Measurements from ENCODE around the gene MTCL1.

The MTCL1 gene

GRCh38 chr18:8816816-8817215 lies 111.5 kb downstream of the MTCL1 start:
- no peak for DNase-seq

DNA sequence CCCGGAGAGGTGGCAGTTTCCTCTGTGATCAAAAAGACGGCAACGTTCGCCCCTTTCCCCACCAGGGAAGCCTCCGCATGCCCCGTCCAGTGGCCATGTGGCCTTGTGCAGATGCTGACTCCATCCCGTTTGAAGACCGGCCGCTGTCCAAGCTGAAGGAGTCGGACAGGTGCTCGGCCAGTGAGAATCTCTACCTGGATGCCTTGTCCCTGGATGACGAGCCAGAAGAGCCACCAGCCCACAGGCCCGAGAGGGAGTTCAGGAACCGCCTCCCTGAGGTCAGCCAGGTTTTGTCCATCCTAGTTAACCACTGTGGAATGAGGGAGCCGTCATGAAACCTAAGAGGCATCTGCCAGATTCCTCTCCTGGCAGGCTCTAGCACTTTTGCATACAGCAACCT lies 113.6 kb downstream of the MTCL1 start:
- DNase-seq: no peak

DNA sequence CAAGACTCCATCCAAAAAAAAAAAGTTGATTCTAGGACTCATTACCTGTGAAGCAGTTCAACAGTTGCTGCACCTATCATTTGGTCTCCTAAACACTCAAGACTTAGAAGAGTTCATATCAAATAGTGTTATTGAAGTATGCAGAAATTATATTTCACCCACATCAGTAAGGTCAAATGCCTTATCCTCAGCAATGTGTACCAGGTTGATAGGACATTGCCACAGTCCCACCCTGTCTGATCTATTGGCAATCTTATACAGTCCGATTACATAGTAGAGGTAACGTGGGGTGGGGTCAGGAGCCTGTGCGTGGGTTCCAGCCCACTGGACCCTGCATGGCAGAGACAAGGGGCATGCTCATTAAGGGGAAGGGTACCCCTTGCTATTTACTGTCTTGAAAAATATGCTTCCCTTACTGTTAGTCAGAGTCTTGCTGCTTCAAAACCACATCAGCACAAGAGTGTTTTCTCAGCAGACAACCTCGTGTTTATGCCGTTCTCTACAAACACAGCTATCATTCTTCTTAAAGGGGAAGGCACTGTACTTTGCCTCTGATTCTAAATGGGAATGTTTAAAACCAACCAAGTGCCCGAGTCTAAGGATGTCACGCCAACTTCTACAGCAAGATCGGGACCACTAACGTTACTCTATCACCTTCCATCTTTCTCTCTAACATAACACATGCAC lies 115.2 kb downstream of the MTCL1 start:
- DNase-seq: no peak

- no peak for DNase-seq
Measured at GRCh38 chr18:8821083-8821465, 115.7 kb downstream of the MTCL1 start.

GRCh38 chr18:8821531-8821930 lies 116.2 kb downstream of the MTCL1 start:
- no peak for DNase-seq

DNA sequence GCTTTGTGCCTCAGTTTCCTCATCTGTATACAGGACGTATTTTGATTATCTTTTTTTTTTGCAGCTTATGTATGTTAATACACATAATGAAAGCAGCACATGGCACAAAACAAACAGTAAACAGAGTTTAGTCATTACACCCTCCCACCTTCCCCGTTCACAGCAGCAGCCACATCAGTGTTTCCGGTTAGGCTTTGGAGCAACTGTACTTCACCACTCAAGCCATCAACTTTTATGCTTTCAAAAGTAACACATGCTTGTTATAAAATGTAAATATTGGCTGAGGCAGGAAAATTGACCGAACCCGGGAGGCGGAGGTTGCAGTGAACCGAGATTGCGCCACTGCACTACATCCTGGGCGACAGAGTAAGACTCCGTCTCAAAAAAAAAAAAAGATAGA lies 117.3 kb downstream of the MTCL1 start:
- DNase-seq: no peak

DNA sequence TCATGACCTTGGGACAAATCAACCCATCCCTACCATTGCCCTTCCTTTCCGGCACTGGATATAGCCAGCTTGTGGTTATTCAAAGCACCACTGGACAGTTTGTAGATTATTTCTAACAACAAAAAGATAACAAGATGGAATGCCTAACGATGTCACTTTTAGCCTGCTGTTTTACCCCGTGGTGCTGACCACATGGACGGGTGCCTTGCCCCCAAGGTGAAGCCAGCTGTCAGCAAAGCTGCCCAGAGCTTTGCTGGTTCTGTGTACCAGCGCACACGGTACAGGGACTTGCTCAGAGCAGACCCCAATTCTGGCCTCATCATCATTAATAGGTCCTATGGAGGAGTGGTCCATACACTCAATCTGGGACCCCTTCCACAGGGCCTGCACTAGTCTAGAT lies 118.2 kb downstream of the MTCL1 start:
- no peak for DNase-seq

- DNase-seq: no peak
Measured at GRCh38 chr18:8824846-8825245, 119.5 kb downstream of the MTCL1 start.

DNA sequence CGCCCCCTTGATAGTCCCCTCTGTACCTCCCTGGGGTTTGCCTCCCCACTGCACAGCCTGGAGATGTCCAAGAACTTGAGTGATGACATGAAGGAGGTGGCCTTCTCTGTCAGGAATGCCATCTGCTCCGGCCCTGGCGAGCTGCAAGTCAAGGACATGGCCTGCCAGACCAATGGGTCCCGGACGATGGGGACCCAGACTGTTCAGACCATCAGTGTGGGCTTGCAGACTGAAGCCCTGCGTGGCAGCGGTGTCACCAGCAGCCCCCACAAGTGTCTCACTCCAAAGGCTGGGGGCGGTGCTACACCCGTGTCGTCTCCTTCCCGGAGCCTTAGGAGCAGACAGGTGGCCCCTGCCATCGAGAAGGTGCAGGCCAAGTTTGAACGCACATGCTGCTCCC lies 119.9 kb downstream of the MTCL1 start:
- no peak for DNase-seq

DNA sequence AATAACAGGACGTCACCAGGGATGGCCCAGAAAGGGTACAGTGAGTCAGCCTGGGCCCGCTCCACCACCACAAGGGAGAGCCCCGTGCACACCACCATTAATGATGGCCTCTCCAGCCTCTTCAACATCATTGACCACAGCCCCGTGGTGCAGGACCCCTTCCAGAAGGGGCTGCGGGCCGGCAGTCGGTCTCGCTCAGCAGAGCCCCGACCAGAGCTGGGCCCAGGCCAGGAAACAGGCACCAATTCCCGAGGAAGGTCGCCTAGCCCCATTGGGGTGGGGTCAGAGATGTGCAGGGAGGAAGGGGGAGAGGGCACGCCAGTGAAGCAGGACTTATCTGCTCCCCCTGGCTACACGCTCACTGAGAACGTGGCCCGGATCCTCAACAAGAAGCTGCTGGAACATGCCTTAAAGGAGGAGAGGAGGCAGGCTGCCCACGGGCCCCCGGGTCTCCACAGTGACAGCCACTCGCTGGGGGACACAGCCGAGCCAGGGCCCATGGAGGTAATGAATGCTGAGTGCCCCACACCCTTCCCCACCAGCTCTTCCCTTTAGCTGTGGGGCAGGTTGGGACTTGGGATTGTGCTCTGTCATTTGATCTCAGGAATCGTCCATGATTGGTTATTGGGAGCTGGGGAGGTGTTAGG lies 120.5 kb downstream of the MTCL1 start:
- DNase-seq: no peak

- DNase-seq: no peak
Measured at GRCh38 chr18:8826514-8826913, 121.2 kb downstream of the MTCL1 start.

DNA sequence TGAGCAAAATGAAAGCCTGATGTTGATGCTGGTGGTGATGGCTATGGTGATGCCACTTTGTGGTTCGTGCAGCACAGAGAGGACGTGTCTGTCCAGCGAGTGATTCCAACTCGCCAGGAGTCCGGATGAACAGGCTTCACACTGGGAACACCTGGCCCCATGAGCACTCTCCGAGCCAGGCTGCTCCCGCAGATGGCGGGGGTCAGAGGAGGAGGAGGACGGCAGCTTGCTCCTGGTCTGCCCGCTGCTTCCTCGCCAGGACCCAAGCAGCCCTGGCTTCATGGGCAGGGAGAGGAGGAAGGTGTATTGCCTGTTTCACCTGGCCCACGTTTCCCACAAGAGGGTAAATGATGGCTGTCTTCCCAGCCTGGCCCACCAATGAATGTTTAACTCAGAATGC lies 121.6 kb downstream of the MTCL1 start:
- DNase-seq: no peak

- DNase-seq: no peak
Measured at GRCh38 chr18:8828300-8828699, 122.9 kb downstream of the MTCL1 start.

GRCh38 chr18:8828798-8829197 lies 123.4 kb downstream of the MTCL1 start:
- no peak for DNase-seq

DNA sequence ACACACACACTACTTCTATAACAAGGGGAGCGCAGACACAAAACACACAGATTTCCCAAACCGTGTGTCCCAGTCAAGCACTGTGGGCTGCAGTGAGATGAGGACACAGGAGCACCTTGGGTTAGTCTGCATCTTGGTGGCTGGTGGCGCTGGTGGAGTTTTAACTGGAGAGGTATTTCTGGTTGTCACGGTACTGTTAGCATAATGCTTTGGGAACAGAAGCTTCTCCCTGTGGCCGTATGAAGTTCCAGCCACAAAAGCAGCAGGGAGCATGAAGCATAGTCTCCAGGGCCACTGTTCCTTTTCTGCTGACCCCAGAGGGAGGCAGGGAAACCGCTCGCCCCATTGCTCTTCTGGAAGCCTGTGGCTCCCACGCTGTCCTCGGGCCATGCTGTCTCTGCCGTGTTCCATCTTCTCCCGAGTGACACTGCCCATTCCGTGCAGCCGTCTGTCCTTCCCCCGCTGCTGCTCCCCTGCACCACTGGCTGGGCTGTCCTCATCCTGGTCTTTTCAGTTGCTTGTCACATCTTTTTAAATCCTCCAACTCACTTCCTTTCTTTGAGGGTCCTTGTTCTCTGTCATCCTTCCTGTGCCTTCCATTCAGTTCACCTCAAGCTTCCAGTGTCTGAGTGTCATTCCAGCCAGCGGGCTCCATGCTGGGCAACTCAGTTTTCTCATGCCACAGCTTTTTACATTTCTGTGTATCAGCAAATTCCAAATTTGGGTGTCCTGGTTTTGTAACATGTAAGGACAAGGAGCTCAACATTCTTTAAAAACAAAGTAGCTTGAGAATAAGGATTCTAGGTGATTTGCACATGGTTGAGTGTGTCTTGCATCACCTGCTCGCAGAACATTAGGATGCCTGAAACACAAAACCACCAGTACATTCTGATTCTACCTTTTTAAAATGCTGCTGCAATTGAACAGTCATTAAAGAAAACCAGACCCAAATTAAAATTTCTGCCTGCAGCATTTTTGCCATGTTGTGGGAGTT lies 125.0 kb downstream of the MTCL1 start:
- DNase-seq: no peak

GRCh38 chr18:8831112-8831511 lies 125.8 kb downstream of the MTCL1 start:
- no peak for DNase-seq

DNA sequence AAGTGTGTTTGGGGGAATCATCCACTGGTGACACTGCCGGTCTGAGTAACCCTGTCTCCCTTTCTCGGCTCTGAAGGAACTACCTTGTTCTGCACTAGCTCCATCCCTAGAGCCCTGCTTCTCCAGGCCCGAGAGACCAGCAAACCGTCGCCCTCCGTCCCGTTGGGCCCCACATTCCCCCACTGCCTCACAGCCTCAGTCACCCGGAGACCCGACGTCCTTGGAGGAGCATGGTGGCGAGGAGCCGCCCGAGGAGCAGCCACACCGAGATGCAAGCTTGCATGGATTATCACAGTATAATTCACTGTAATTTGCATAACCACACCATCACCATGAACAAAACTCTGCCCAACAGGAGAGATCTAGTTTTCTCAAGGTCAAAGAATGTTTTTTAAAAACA lies 126.2 kb downstream of the MTCL1 start:
- no peak for DNase-seq

DNA sequence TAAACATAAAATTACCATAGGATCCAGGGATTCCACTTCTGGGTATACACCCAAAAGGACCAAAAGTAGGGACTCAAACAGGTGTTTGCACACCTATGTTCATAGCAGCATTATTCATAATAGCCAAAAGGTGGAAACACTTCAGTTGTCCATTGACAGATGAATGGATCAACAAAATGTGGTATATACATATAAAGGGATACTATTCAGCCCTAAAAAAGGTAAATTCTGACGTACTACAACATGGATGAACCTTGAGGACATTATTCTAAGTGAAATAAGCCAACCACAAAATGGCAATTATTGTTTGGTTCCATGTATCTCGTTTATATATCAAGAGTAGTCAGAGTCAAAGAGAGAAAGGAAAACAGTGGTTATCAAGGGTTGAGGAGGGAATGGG lies 128.1 kb downstream of the MTCL1 start:
- DNase-seq: no peak

DNA sequence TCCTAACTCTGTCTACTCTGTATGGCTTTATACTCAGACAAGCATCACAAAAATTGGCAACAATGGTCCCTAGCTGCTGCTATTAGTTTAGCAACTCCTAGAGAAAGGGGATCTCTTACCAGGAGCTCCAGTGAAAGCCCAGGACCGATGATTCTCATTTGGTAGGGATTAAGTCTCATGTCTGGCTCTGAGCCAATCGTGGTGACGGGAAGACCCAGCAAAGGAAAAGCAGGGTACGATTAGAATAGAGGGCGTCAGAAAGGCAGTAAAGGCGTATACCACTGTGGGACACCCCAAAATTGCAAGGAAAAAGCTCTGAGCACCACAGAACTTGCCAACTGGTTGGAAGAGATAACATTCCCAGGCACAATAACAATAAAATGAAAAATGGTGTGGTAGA lies 129.5 kb downstream of the MTCL1 start:
- DNase-seq: no peak

GRCh38 chr18:8835521-8835953 lies 130.2 kb downstream of the MTCL1 start:
- no peak for DNase-seq

- DNase-seq: no peak
Measured at GRCh38 chr18:8839281-8839680, 133.9 kb downstream of the MTCL1 start.

DNA sequence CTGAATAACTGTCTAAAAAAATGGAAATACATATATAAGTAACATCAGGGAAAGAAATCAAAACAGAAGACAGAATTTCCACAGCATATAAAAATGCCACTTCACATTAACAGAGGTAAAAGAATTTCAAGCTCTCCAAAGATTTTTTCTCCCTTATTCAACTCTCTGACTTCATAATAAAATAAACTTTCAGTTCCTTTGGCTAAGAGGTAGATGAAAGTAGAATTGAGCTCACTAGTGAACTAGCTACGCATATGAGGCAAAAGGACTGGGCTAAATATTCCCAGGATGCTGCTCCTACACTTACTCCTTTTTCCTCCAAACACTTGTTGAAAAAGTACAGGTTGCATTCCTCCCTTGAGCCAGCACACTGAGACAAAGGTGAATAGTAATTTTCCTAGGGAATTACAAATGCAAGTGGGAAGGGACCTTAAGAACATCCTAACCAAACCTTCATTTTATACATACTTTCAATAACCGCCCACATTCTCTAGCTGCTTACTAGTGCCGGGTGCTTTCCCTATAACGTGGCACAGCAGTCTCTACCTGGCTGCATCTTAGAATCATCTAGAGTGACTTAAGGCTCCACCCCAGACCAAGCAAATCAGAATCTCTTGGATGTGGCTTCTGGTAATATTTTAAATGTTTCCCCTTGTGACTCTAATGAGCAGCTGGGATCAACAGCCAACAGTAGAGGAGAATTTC lies 136.6 kb downstream of the MTCL1 start:
- DNase-seq: no peak

DNA sequence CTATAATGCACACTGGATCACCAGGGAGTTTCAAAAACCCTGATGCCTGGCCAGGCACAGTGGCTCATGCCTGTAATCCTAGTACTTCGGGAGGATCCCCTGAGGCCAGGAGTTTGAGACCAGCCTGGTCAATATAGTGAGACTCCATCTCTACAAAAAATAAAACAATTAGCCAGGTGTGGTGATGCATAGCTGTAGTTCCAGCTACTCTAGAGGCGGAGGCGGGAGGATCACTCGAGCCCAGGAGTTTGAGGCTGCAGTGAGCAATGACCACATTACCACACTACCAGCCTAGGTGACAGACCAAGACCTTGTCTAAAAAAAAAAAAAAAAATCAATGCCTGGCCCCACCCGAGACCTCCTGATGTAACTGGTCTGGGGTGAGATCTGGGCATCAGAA lies 137.2 kb downstream of the MTCL1 start:
- DNase-seq: no peak
